Measurements from ENCODE around the gene CCNI2.

The CCNI2 gene

DNA sequence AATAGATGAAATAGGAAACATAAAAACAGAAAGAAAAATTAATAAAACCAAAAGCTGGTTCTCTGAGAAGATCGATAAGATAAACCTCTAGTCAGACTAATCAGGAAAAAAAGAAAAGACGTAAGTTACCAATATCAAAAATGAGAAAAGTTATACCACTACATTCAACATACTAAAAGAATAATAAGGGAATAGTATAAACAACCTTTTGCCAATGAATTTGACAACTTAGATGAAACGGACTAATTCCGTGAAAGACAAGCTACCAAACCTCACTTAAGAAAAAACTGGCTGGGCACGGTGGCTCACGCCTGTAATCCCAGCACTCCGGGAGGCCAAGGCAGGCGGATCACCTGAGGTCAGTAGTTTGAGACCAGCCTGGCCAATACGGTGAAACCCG, 17.3 kb upstream of the CCNI2 start:
- Histone ChIP-seq H3K27me3 (replicated peaks; ENCODE audit: insufficient read depth, low read length) (no peaks in the 10 kb centered on the region), H3K79me2 (ENCODE audit: low read length) (no peaks in the 10 kb centered on the region), H3K4me3 (ENCODE audit: low read length) (no peak overlapping the region), H3F3A (ENCODE audit: insufficient read depth, low read length) (no peaks in the 10 kb centered on the region), H4K20me1 (ENCODE audit: insufficient read depth, low read length) (no peaks in the 10 kb centered on the region), H3K4me1 (ENCODE audit: low read length) (no peaks in the 10 kb centered on the region), H3K4me2 (ENCODE audit: low read depth, low read length) (no peak overlapping the region), H3K9me3 (replicated peaks; ENCODE audit: insufficient read depth, low read length) (no peaks in the 10 kb centered on the region), H3K27ac (ENCODE audit: low read length) (no peak overlapping the region), H3K9me2 (replicated peaks; ENCODE audit: insufficient read depth, low read length) (no peaks in the 10 kb centered on the region), H2AFZ (ENCODE audit: low read length) (no peak overlapping the region), H3K9ac (ENCODE audit: low read length) (no peak overlapping the region), H3K36me3 (replicated peaks; ENCODE audit: insufficient read depth, low read length) (no peaks in the 10 kb centered on the region)
- TF ChIP-seq CTCF (IDR thresholded peaks at IDR 0.05; ENCODE audit: low read length) (no peak), EZH2phosphoT487 (IDR thresholded peaks at IDR 0.05; ENCODE audit: low read length) (no peak), EZH2 (optimal IDR thresholded peaks at IDR 0.05; ENCODE audit: low read depth, low read length) (no peak)
- DNase-seq: no peak

DNA sequence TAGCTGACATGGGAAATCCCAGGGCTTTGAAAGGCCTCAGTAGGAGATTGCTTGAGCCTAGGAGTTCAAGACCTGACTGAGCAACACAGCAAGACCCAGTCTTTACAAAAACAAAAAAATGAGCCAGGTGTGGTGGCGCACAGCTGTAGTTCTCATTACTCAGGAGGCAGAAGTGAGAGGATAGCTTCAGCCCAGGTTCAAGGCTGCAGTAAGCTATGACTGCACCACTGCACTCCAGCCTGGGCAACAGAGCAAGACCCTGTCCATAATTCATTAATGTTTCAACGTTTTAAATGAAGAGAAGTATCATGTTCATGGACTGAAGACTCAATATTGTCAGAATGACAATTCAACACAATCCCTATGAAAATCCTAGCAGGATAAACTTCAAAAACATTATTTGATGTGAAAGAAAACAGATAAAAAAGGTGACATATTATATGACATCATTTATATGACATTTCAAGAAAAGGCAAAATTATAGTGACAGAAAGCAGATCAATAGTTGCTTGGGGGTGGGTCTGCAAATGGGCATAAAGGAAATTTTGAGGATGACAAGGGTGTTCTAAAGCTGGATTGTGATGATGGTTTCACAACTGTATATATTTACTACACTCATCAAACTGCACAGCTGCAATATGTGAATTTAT, 13.6 kb upstream of the CCNI2 start:
- no peak for TF ChIP-seq EZH2 (optimal IDR thresholded peaks at IDR 0.05; ENCODE audit: low read depth, low read length)
- no peak for TF ChIP-seq EZH2phosphoT487 (IDR thresholded peaks at IDR 0.05; ENCODE audit: low read length)
- TF ChIP-seq CTCF (IDR thresholded peaks at IDR 0.05; ENCODE audit: low read length): no peak
- DNase-seq: no peak
- Histone ChIP-seq H3K79me2 (ENCODE audit: low read length) (peaks cover 12% of the 10 kb centered on the region), H3K27me3 (replicated peaks; ENCODE audit: insufficient read depth, low read length) (no peaks in the 10 kb centered on the region), H3K9me2 (replicated peaks; ENCODE audit: insufficient read depth, low read length) (no peaks in the 10 kb centered on the region), H4K20me1 (ENCODE audit: insufficient read depth, low read length) (no peaks in the 10 kb centered on the region), H3K27ac (ENCODE audit: low read length) (no peak overlapping the region), H3K4me3 (ENCODE audit: low read length) (no peak overlapping the region), H3K9me3 (replicated peaks; ENCODE audit: insufficient read depth, low read length) (no peaks in the 10 kb centered on the region), H3K36me3 (replicated peaks; ENCODE audit: insufficient read depth, low read length) (no peaks in the 10 kb centered on the region), H3K4me1 (ENCODE audit: low read length) (peaks cover 14% of the 10 kb centered on the region; the same call in 1 of the 2 replicates), H3F3A (ENCODE audit: insufficient read depth, low read length) (0 out of 2 replicates have a peak, but pooled peaks cover 4% of the 10 kb centered on the region), H3K9ac (ENCODE audit: low read length) (no peak overlapping the region), H3K4me2 (ENCODE audit: low read depth, low read length) (no peak overlapping the region), H2AFZ (ENCODE audit: low read length) (no peak overlapping the region)

DNA sequence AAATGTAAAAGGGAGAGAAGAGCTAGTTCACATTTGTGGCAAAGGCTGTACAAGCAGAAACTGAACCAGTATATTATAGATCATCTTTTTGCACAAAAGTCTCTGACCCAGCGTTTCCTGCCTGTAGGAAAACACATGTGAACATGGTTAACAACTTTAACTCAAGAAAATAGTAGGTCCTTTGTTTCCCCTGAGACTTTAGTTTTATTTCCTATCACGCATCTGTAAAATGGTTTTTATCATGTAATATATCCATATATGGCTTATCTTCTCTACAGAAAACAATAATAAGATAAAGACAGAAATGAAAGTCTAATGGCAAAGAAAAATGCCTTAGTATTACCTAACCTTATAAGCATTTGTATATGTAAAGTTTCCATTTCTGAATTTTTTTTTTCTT, 12.5 kb upstream of the CCNI2 start:
- H3K9me3 ChIP-seq (replicated peaks; ENCODE audit: insufficient read depth, low read length): no peaks in the 10 kb centered on the region
- peaks cover 14% of the 10 kb centered on the region; the same call in 1 of the 2 replicates for H3K4me1 ChIP-seq (ENCODE audit: low read length)
- no peak overlapping the region for H3K27ac ChIP-seq (ENCODE audit: low read length)
- no peak overlapping the region for H3K4me2 ChIP-seq (ENCODE audit: low read depth, low read length)
- H3K79me2 ChIP-seq (ENCODE audit: low read length): peaks cover 12% of the 10 kb centered on the region
- TF ChIP-seq EZH2 (optimal IDR thresholded peaks at IDR 0.05; ENCODE audit: low read depth, low read length) (no peak), EZH2phosphoT487 (IDR thresholded peaks at IDR 0.05; ENCODE audit: low read length) (no peak)
- no peaks in the 10 kb centered on the region for H3K36me3 ChIP-seq (replicated peaks; ENCODE audit: insufficient read depth, low read length)
- H3F3A ChIP-seq (ENCODE audit: insufficient read depth, low read length): 0 out of 2 replicates have a peak, but pooled peaks cover 4% of the 10 kb centered on the region
- no peak for DNase-seq
- no peak overlapping the region for H2AFZ ChIP-seq (ENCODE audit: low read length)
- H3K27me3 ChIP-seq (replicated peaks; ENCODE audit: insufficient read depth, low read length): no peaks in the 10 kb centered on the region
- H3K9ac ChIP-seq (ENCODE audit: low read length): no peak overlapping the region
- H4K20me1 ChIP-seq (ENCODE audit: insufficient read depth, low read length): no peaks in the 10 kb centered on the region
- no peak overlapping the region for H3K4me3 ChIP-seq (ENCODE audit: low read length)
- no peaks in the 10 kb centered on the region for H3K9me2 ChIP-seq (replicated peaks; ENCODE audit: insufficient read depth, low read length)
